Measurements from ENCODE around the gene SLC35F3.
"Not testable (repeated sequence)": the region's sequence is repeated elsewhere in the genome, so short reads cannot be mapped to it uniquely, and the experiment has no call there.

SLC35F3 gene

GRCh38 chr1:234121659-234122058 is 217.2 kb downstream of the SLC35F3 start:
- not testable (repeated sequence) for H3K27ac ChIP-seq (ENCODE audit: low read depth, low read length); H3K27me3 ChIP-seq (ENCODE audit: control insufficient read depth, insufficient read depth, low read length); H3K36me3 ChIP-seq (ENCODE audit: control insufficient read depth, insufficient read depth, low read length); H3K4me1 ChIP-seq (ENCODE audit: control insufficient read depth, insufficient read depth, low read length); H3K4me3 ChIP-seq (ENCODE audit: low read depth, low read length); H3K9me3 ChIP-seq (ENCODE audit: control insufficient read depth, insufficient read depth, low read depth, low read length); H3K9ac ChIP-seq (ENCODE audit: low read length)

- not testable (repeated sequence) for H3K9me3 ChIP-seq (ENCODE audit: control insufficient read depth, insufficient read depth, low read depth, low read length); H3K4me1 ChIP-seq (ENCODE audit: control insufficient read depth, insufficient read depth, low read length); H3K9ac ChIP-seq (ENCODE audit: low read length); H3K27me3 ChIP-seq (ENCODE audit: control insufficient read depth, insufficient read depth, low read length); H3K36me3 ChIP-seq (ENCODE audit: control insufficient read depth, insufficient read depth, low read length); H3K4me3 ChIP-seq (ENCODE audit: low read depth, low read length); H3K27ac ChIP-seq (ENCODE audit: low read depth, low read length)
These were observed 218.1 kb downstream of the SLC35F3 start for GRCh38 chr1:234122571-234122970.

GRCh38 chr1:234123867-234124266 is 219.4 kb downstream of the SLC35F3 start:
- H3K27ac ChIP-seq (ENCODE audit: low read depth, low read length), result no peak overlapping the region
- peaks cover 5% of the 10 kb centered on the region; the same call in 1 of the 2 replicates for H3K4me1 ChIP-seq (ENCODE audit: control insufficient read depth, insufficient read depth, low read length)
- H3K36me3 ChIP-seq (ENCODE audit: control insufficient read depth, insufficient read depth, low read length), result no peaks in the 10 kb centered on the region
- H3K9me3 ChIP-seq (ENCODE audit: control insufficient read depth, insufficient read depth, low read depth, low read length), result no peaks in the 10 kb centered on the region
- no peak overlapping the region for H3K4me3 ChIP-seq (ENCODE audit: low read depth, low read length)
- no peak overlapping the region for H3K9ac ChIP-seq (ENCODE audit: low read length)
- peaks cover 7% of the 10 kb centered on the region for H3K27me3 ChIP-seq (ENCODE audit: control insufficient read depth, insufficient read depth, low read length)

- Histone ChIP-seq H3K9me3 (ENCODE audit: control insufficient read depth, insufficient read depth, low read depth, low read length) (no peaks in the 10 kb centered on the region), H3K9ac (ENCODE audit: low read length) (no peak overlapping the region), H3K4me3 (ENCODE audit: low read depth, low read length) (no peak overlapping the region), H3K27ac (ENCODE audit: low read depth, low read length) (no peak overlapping the region), H3K4me1 (ENCODE audit: control insufficient read depth, insufficient read depth, low read length) (peaks cover 5% of the 10 kb centered on the region; the same call in 1 of the 2 replicates), H3K27me3 (ENCODE audit: control insufficient read depth, insufficient read depth, low read length) (peaks cover 7% of the 10 kb centered on the region), H3K36me3 (ENCODE audit: control insufficient read depth, insufficient read depth, low read length) (no peaks in the 10 kb centered on the region)
These were observed 220.8 kb downstream of the SLC35F3 start for GRCh38 chr1:234125283-234125682.

- no peaks in the 10 kb centered on the region for H3K9me3 ChIP-seq (ENCODE audit: control insufficient read depth, insufficient read depth, low read depth, low read length)
- no peaks in the 10 kb centered on the region for H3K36me3 ChIP-seq (ENCODE audit: control insufficient read depth, insufficient read depth, low read length)
- peaks cover 5% of the 10 kb centered on the region; the same call in 1 of the 2 replicates for H3K4me1 ChIP-seq (ENCODE audit: control insufficient read depth, insufficient read depth, low read length)
- H3K27ac ChIP-seq (ENCODE audit: low read depth, low read length), result no peak overlapping the region
- peaks cover 7% of the 10 kb centered on the region for H3K27me3 ChIP-seq (ENCODE audit: control insufficient read depth, insufficient read depth, low read length)
- no peak overlapping the region for H3K4me3 ChIP-seq (ENCODE audit: low read depth, low read length)
- no peak overlapping the region for H3K9ac ChIP-seq (ENCODE audit: low read length)
These were observed 221.2 kb downstream of the SLC35F3 start for GRCh38 chr1:234125714-234126113.

DNA sequence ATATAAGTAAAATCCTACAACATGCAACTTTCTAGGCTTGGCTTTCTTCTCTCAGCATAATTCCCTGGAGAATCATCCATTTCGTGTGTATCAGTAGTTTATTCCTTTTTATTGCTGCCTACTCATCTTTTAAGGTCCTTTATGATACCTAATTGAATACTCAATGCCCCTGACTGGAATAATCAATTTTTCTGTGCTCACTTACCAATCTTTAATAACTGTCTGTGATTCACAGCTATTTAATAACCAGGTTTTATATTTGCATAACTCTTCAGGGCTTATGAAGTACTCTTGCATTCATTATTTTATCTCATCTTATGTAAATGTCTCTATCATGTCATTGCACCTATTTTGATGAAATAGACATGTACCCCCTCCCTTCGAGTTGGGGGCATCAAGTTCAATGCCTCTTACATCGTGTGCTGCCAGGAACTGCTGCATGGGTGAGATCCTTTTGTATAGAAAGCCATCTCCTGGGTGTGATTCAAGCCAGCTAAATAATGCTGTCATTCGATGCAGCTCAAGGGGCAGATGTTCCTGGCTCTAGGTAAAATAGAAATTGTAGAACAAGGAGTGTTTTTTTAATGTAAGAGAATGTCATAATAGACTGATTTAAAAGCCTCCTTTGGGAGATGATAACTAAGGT is 222.7 kb downstream of the SLC35F3 start:
- Histone ChIP-seq H3K9ac (ENCODE audit: low read length) (no peak overlapping the region), H3K4me1 (ENCODE audit: control insufficient read depth, insufficient read depth, low read length) (peaks cover 5% of the 10 kb centered on the region; the same call in 1 of the 2 replicates), H3K27me3 (ENCODE audit: control insufficient read depth, insufficient read depth, low read length) (peaks cover 7% of the 10 kb centered on the region), H3K4me3 (ENCODE audit: low read depth, low read length) (no peak overlapping the region), H3K9me3 (ENCODE audit: control insufficient read depth, insufficient read depth, low read depth, low read length) (no peaks in the 10 kb centered on the region), H3K27ac (ENCODE audit: low read depth, low read length) (no peak overlapping the region), H3K36me3 (ENCODE audit: control insufficient read depth, insufficient read depth, low read length) (no peaks in the 10 kb centered on the region)

GRCh38 chr1:234132795-234133194 is 228.3 kb downstream of the SLC35F3 start:
- H3K36me3 ChIP-seq (ENCODE audit: control insufficient read depth, insufficient read depth, low read length), result no peaks in the 10 kb centered on the region
- H3K9ac ChIP-seq (ENCODE audit: low read length), result no peak overlapping the region
- H3K9me3 ChIP-seq (ENCODE audit: control insufficient read depth, insufficient read depth, low read depth, low read length), result no peaks in the 10 kb centered on the region
- H3K4me3 ChIP-seq (ENCODE audit: low read depth, low read length), result no peak overlapping the region
- peaks cover 4% of the 10 kb centered on the region; the same call in 1 of the 2 replicates for H3K27me3 ChIP-seq (ENCODE audit: control insufficient read depth, insufficient read depth, low read length)
- H3K4me1 ChIP-seq (ENCODE audit: control insufficient read depth, insufficient read depth, low read length), result no peaks in the 10 kb centered on the region
- H3K27ac ChIP-seq (ENCODE audit: low read depth, low read length), result no peak overlapping the region

GRCh38 chr1:234134878-234135277 is 230.4 kb downstream of the SLC35F3 start:
- H3K9ac ChIP-seq (ENCODE audit: low read length), result no peak overlapping the region
- no peaks in the 10 kb centered on the region for H3K36me3 ChIP-seq (ENCODE audit: control insufficient read depth, insufficient read depth, low read length)
- H3K27me3 ChIP-seq (ENCODE audit: control insufficient read depth, insufficient read depth, low read length), result 0 out of 2 replicates have a peak, but pooled peaks cover 4% of the 10 kb centered on the region
- H3K27ac ChIP-seq (ENCODE audit: low read depth, low read length), result no peak overlapping the region
- H3K9me3 ChIP-seq (ENCODE audit: control insufficient read depth, insufficient read depth, low read depth, low read length), result no peaks in the 10 kb centered on the region
- H3K4me1 ChIP-seq (ENCODE audit: control insufficient read depth, insufficient read depth, low read length), result no peaks in the 10 kb centered on the region
- no peak overlapping the region for H3K4me3 ChIP-seq (ENCODE audit: low read depth, low read length)

DNA sequence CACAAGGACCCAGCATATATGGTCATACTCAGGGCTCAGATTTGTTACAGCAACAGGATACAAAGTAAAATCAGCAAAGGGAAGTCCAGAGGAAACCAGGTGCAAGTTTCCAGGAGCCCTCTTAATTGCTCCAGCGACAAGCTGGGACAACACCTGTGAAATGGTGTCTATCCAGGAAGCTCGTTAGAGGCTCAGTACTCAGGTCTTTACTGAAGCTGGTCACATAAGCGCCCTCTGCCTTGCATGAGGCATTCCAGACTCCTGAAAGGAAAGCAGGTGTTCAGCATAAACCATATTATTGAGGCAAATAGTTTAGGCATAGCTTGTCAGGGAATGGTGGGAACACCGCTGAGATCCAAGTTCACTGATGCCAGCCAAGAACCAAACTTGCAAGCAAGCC is 231.0 kb downstream of the SLC35F3 start:
- Histone ChIP-seq H3K27me3 (ENCODE audit: control insufficient read depth, insufficient read depth, low read length) (0 out of 2 replicates have a peak, but pooled peaks cover 4% of the 10 kb centered on the region), H3K9ac (ENCODE audit: low read length) (no peak overlapping the region), H3K4me1 (ENCODE audit: control insufficient read depth, insufficient read depth, low read length) (no peaks in the 10 kb centered on the region), H3K27ac (ENCODE audit: low read depth, low read length) (no peak overlapping the region), H3K36me3 (ENCODE audit: control insufficient read depth, insufficient read depth, low read length) (no peaks in the 10 kb centered on the region), H3K9me3 (ENCODE audit: control insufficient read depth, insufficient read depth, low read depth, low read length) (no peaks in the 10 kb centered on the region), H3K4me3 (ENCODE audit: low read depth, low read length) (no peak overlapping the region)

DNA sequence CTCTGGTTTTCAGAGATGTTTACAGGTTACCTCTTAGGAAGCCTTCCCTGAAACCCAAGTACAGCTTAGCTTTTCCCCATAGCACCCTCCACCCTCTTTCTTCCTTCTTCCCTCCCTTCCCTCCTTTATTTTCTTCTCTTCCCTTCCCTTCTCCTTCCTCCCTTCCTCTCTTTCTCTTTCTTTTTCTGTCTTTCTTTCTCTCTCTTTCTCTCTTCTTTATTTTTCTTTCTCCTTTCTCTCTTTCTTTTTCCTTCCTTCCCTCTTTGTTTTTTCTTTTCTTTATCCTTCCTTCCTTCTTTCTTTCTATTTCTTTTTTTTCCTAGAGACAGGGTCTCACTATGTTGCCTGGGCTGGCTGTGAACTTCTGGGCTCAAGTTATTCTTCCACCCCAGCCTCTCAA is 231.6 kb downstream of the SLC35F3 start:
- Histone ChIP-seq H3K9me3 (ENCODE audit: control insufficient read depth, insufficient read depth, low read depth, low read length) (no peaks in the 10 kb centered on the region), H3K4me3 (ENCODE audit: low read depth, low read length) (no peak overlapping the region), H3K4me1 (ENCODE audit: control insufficient read depth, insufficient read depth, low read length) (no peaks in the 10 kb centered on the region), H3K36me3 (ENCODE audit: control insufficient read depth, insufficient read depth, low read length) (no peaks in the 10 kb centered on the region), H3K9ac (ENCODE audit: low read length) (no peak overlapping the region), H3K27me3 (ENCODE audit: control insufficient read depth, insufficient read depth, low read length) (0 out of 2 replicates have a peak, but pooled peaks cover 4% of the 10 kb centered on the region), H3K27ac (ENCODE audit: low read depth, low read length) (no peak overlapping the region)

GRCh38 chr1:234139966-234140365 is 235.5 kb downstream of the SLC35F3 start:
- no peak overlapping the region for H3K27ac ChIP-seq (ENCODE audit: low read depth, low read length)
- H3K4me3 ChIP-seq (ENCODE audit: low read depth, low read length), result no peak overlapping the region
- H3K27me3 ChIP-seq (ENCODE audit: control insufficient read depth, insufficient read depth, low read length), result 0 out of 2 replicates have a peak, but pooled peaks cover 4% of the 10 kb centered on the region

More at GRCh38 chr1:234139966-234140365, 235.5 kb downstream of the SLC35F3 start:
- H3K4me1 ChIP-seq (ENCODE audit: control insufficient read depth, insufficient read depth, low read length), result no peaks in the 10 kb centered on the region
- no peaks in the 10 kb centered on the region for H3K36me3 ChIP-seq (ENCODE audit: control insufficient read depth, insufficient read depth, low read length)
- H3K9ac ChIP-seq (ENCODE audit: low read length), result no peak overlapping the region
- H3K9me3 ChIP-seq (ENCODE audit: control insufficient read depth, insufficient read depth, low read depth, low read length), result no peaks in the 10 kb centered on the region
